SK-N-SH (cell line): Measurements from ENCODE around the gene ZCCHC7. TPM values are rescaled to one million over a fixed set of nuclear protein-coding genes. Genes with fewer than 3 reads are reported as not detected.

Experiments used
- CTCF ChIA-PET: fragments of 300-600, 350-600 bp; formaldehyde crosslinking; extraction: SDS; loops from one replicate; lab custom pipeline; 2021; lab: Yijun Ruan, JAX
- POLR2A ChIA-PET: fragments of 350-600 bp; sonication (Branson Sonifier 250); formaldehyde crosslinking; extraction: SDS; loops from one replicate; lab custom pipeline; 2020; ENCODE audit warnings: antibody characterized with exemption, inconsistent platforms; lab: Yijun Ruan, JAX
- DNase-seq: peaks from one replicate; pipeline ENCODE4 v3.0.0; 2012
- H2AFZ ChIP-seq: fragments of 200-600 bp; sonication (generic); 2 replicates; pipeline ENCODE4 v1.8.1; 2016; ENCODE audit warnings: antibody characterized with exemption, mild to moderate bottlenecking, low read depth
- H3F3A ChIP-seq: fragments of 200-600 bp; sonication (generic); replicated peaks from 2 replicates; pipeline ENCODE3; 2016; ENCODE audit warnings: antibody characterized with exemption, mild to moderate bottlenecking; ENCODE audit not compliant: insufficient read depth
- H3K27ac ChIP-seq, 2 experiments: fragments of 200-500 bp in 1 of 2; fragments of 200-600 bp in 1 of 2; sonication (Bioruptor generic) in 1 of 2; sonication (generic), shearing (Covaris generic) in 1 of 2; 2 replicates each; pipeline versions ENCODE4 v1.5.1 to v1.6.1; 2014 to 2016; ENCODE audit warnings: low read depth in 2 of 2, inconsistent platforms in 1 of 2, low read length in 1 of 2, mild to moderate bottlenecking in 1 of 2, mixed read lengths in 1 of 2
- H3K27me3 ChIP-seq: fragments of 200-600 bp; sonication (generic), shearing (Covaris generic); 2 replicates; pipeline ENCODE4 v1.6.1; 2016; ENCODE audit warnings: mixed run types; ENCODE audit not compliant: insufficient read depth
- H3K36me3 ChIP-seq, 2 experiments: fragments of 200-500 bp in 1 of 2; fragments of 200-600 bp in 1 of 2; sonication (Bioruptor generic) in 1 of 2; sonication (generic) in 1 of 2; replicated peaks in 1 of 2; 2 replicates each; pipeline versions ENCODE3 to v1.5.1; 2014 to 2016; ENCODE audit warnings: low read length in 1 of 2, mild to moderate bottlenecking in 1 of 2; ENCODE audit not compliant: insufficient read depth in 2 of 2, control insufficient read depth in 1 of 2
- H3K4me1 ChIP-seq, 2 experiments: fragments of 200-500 bp in 1 of 2; fragments of 200-600 bp in 1 of 2; sonication (Bioruptor generic) in 1 of 2; sonication (generic), shearing (Covaris generic) in 1 of 2; 2 replicates each; pipeline versions ENCODE4 v1.5.1 to v1.6.1; 2014 to 2016; ENCODE audit warnings: low read depth in 1 of 2, low read length in 1 of 2, mixed run types in 1 of 2; ENCODE audit not compliant: insufficient read depth in 2 of 2, control insufficient read depth in 1 of 2
- H3K4me2 ChIP-seq: fragments of 200-600 bp; sonication (generic), shearing (Covaris generic); 2 replicates; pipeline ENCODE4 v1.6.1; 2017; ENCODE audit warnings: mixed run types
- H3K4me3 ChIP-seq, 2 experiments: fragments of 200-500 bp in 1 of 2; fragments of 200-600 bp in 1 of 2; sonication (Bioruptor generic) in 1 of 2; sonication (generic), shearing (Covaris generic) in 1 of 2; 2 replicates each; pipeline versions ENCODE4 v1.5.1 to v1.8.1; 2014 to 2016; ENCODE audit warnings: low read depth in 2 of 2, inconsistent platforms in 1 of 2, low read length in 1 of 2, mild to moderate bottlenecking in 1 of 2, mixed read lengths in 1 of 2, moderate library complexity in 1 of 2
- H3K79me2 ChIP-seq: fragments of 200-600 bp; sonication (generic); 2 replicates; pipeline ENCODE4 v1.8.1; 2017; ENCODE audit warnings: mild to moderate bottlenecking; ENCODE audit not compliant: insufficient read depth
- H3K9ac ChIP-seq: fragments of 200-600 bp; sonication (generic); 2 replicates; pipeline ENCODE4 v1.6.1; 2017; ENCODE audit warnings: mixed run types
- H3K9me2 ChIP-seq: fragments of 200-600 bp; sonication (generic); 2 replicates; pipeline ENCODE4 v1.6.1; 2017; ENCODE audit warnings: mixed run types
- H3K9me3 ChIP-seq: fragments of 200-600 bp; sonication (generic); 2 replicates; pipeline ENCODE4 v1.6.1; 2017; ENCODE audit warnings: mixed run types, mild to moderate bottlenecking, moderate library complexity
- H4K20me1 ChIP-seq: fragments of 200-600 bp; sonication (generic); 2 replicates; pipeline ENCODE4 v1.6.1; 2017; ENCODE audit warnings: mild to moderate bottlenecking, mixed run types; ENCODE audit not compliant: insufficient read depth
- CHD2 ChIP-seq: fragments of 150-350 bp; IDR thresholded peaks from 2 replicates; pipeline ENCODE4 v1.6.1; 2018; ENCODE audit warnings: low read length; ENCODE audit not compliant: partially characterized antibody
- ELF1 ChIP-seq: IDR thresholded peaks from 2 replicates; pipeline ENCODE4 v1.4.0; 2012
- GATA2 ChIP-seq: sonication (generic); formaldehyde crosslinking; IDR thresholded peaks from 2 replicates; pipeline ENCODE4 v1.5.0; 2020; ENCODE audit warnings: mild to moderate bottlenecking, missing genetic modification reagents
- JUND ChIP-seq: IDR thresholded peaks from 2 replicates; pipeline ENCODE4 v1.4.0; 2012
- MEF2A ChIP-seq: IDR thresholded peaks from 2 replicates; pipeline ENCODE4 v1.4.0; 2012; ENCODE audit warnings: low read depth, borderline replicate concordance
- NRF1 ChIP-seq: IDR thresholded peaks from 2 replicates; pipeline ENCODE4 v1.6.1; 2012; ENCODE audit warnings: low read depth, mild to moderate bottlenecking, low read length
- RAD21 ChIP-seq: IDR thresholded peaks from 2 replicates; pipeline ENCODE4 v1.6.1; 2012; ENCODE audit warnings: mild to moderate bottlenecking, low read length
- RCOR1 ChIP-seq: fragments of 150-350 bp; IDR thresholded peaks from 2 replicates; pipeline ENCODE4 v1.6.1; 2017; ENCODE audit warnings: antibody characterized with exemption, low read length
- RFX5 ChIP-seq: IDR thresholded peaks from 2 replicates; pipeline ENCODE4 v1.6.1; 2012; ENCODE audit warnings: mild to moderate bottlenecking, improper control_type of control experiment, low read length
- RXRA ChIP-seq: IDR thresholded peaks from 2 replicates; pipeline ENCODE4 v1.4.0; 2012; ENCODE audit warnings: low read depth, mild to moderate bottlenecking, borderline replicate concordance
- SIN3A ChIP-seq: IDR thresholded peaks from 2 replicates; pipeline ENCODE4 v1.6.1; 2012; ENCODE audit warnings: low read depth, mild to moderate bottlenecking, low read length, moderate library complexity, borderline replicate concordance
- SMC3 ChIP-seq: IDR thresholded peaks from 2 replicates; pipeline ENCODE4 v1.6.1; 2012; ENCODE audit warnings: low read depth, low read length, improper control_type of control experiment
- USF2 ChIP-seq: fragments of 150-350 bp; IDR thresholded peaks from 2 replicates; pipeline ENCODE4 v1.6.1; 2017; ENCODE audit warnings: antibody characterized with exemption, low read length, low read depth, borderline replicate concordance
- WGBS: methylation state at CpG from one replicate; pipeline ENCODE4 v1.1.6; 2017; ENCODE audit warnings: low lambda C conversion rate; 5-methylcytosine and 5-hydroxymethylcytosine counted together
- polyA plus RNA-seq, 3 experiments: library from polyadenylated mRNA; depleted of rRNA; stranded (reverse); fragments of >200 nt; gene quantifications; 2 replicates each; pipeline ENCODE4 v1.2.3, GENCODE V29; 2012
- TF ChIP-seq, protein P1 (sequence below): IDR thresholded peaks from 2 replicates; pipeline ENCODE4 v1.6.1; 2012; ENCODE audit warnings: mild to moderate bottlenecking, low read depth, low read length, moderate library complexity
- TF ChIP-seq, protein P2 (sequence below): IDR thresholded peaks from 2 replicates; pipeline ENCODE4 v1.4.0; 2012; ENCODE audit warnings: low read depth, borderline replicate concordance
- TF ChIP-seq, protein P3 (sequence below): fragments of 200-600 bp; sonication (generic); IDR thresholded peaks from 2 replicates; pipeline ENCODE4 v1.6.1; 2017; ENCODE audit warnings: antibody characterized with exemption, mild to moderate bottlenecking, moderate library complexity
- TF ChIP-seq, protein P4 (sequence below): IDR thresholded peaks from 2 replicates; pipeline ENCODE4 v1.4.0; 2012; ENCODE audit warnings: low read depth

Gene ZCCHC7
- polyA plus RNA-seq, 1 of the 3 experiments (the other 2 are of a cell fraction): 12.6 TPM

DNA sequence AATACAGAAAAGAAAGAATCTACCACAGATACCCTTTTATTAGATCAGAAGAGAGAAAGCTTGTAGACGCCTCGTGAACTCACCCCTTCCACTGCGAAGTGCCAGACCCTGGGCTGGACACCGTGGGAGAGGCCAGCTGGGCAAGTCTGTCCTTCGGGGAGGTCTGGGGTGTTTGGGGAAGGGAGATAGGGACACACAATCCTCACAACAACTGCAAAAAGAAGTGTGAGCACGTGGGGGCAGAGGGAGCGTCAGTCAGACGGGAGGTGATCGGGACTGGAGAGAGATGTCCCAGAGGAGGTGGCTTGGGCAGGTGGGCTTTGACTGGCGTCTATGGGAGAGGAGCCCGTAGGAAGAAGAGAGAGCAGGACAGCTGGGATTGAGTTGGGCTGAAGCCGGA, 274.9 kb downstream of the ZCCHC7 start:
- DNase-seq: no peak
- H3K4me3 ChIP-seq: no peak overlapping the region
- H3K79me2 ChIP-seq: no peaks in the 10 kb centered on the region
- H3K9ac ChIP-seq: no peak overlapping the region
- TF ChIP-seq, protein P1, sequence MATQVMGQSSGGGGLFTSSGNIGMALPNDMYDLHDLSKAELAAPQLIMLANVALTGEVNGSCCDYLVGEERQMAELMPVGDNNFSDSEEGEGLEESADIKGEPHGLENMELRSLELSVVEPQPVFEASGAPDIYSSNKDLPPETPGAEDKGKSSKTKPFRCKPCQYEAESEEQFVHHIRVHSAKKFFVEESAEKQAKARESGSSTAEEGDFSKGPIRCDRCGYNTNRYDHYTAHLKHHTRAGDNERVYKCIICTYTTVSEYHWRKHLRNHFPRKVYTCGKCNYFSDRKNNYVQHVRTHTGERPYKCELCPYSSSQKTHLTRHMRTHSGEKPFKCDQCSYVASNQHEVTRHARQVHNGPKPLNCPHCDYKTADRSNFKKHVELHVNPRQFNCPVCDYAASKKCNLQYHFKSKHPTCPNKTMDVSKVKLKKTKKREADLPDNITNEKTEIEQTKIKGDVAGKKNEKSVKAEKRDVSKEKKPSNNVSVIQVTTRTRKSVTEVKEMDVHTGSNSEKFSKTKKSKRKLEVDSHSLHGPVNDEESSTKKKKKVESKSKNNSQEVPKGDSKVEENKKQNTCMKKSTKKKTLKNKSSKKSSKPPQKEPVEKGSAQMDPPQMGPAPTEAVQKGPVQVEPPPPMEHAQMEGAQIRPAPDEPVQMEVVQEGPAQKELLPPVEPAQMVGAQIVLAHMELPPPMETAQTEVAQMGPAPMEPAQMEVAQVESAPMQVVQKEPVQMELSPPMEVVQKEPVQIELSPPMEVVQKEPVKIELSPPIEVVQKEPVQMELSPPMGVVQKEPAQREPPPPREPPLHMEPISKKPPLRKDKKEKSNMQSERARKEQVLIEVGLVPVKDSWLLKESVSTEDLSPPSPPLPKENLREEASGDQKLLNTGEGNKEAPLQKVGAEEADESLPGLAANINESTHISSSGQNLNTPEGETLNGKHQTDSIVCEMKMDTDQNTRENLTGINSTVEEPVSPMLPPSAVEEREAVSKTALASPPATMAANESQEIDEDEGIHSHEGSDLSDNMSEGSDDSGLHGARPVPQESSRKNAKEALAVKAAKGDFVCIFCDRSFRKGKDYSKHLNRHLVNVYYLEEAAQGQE: no peak
- no peak for TF ChIP-seq SMC3
- TF ChIP-seq MEF2A: no peak
- no peak for TF ChIP-seq RCOR1
- TF ChIP-seq JUND: no peak
- TF ChIP-seq, protein P2, sequence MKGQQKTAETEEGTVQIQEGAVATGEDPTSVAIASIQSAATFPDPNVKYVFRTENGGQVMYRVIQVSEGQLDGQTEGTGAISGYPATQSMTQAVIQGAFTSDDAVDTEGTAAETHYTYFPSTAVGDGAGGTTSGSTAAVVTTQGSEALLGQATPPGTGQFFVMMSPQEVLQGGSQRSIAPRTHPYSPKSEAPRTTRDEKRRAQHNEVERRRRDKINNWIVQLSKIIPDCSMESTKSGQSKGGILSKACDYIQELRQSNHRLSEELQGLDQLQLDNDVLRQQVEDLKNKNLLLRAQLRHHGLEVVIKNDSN: no peak
- TF ChIP-seq GATA2 (CRISPR knock-in tag): no peak
- TF ChIP-seq, protein P3, sequence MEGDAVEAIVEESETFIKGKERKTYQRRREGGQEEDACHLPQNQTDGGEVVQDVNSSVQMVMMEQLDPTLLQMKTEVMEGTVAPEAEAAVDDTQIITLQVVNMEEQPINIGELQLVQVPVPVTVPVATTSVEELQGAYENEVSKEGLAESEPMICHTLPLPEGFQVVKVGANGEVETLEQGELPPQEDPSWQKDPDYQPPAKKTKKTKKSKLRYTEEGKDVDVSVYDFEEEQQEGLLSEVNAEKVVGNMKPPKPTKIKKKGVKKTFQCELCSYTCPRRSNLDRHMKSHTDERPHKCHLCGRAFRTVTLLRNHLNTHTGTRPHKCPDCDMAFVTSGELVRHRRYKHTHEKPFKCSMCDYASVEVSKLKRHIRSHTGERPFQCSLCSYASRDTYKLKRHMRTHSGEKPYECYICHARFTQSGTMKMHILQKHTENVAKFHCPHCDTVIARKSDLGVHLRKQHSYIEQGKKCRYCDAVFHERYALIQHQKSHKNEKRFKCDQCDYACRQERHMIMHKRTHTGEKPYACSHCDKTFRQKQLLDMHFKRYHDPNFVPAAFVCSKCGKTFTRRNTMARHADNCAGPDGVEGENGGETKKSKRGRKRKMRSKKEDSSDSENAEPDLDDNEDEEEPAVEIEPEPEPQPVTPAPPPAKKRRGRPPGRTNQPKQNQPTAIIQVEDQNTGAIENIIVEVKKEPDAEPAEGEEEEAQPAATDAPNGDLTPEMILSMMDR: no peak
- TF ChIP-seq, protein P4, sequence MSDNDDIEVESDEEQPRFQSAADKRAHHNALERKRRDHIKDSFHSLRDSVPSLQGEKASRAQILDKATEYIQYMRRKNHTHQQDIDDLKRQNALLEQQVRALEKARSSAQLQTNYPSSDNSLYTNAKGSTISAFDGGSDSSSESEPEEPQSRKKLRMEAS: no peak
- TF ChIP-seq RAD21: no peak
- TF ChIP-seq SIN3A: no peak
- no peak for TF ChIP-seq USF2
- no peak for TF ChIP-seq RFX5
- TF ChIP-seq RXRA: no peak
- TF ChIP-seq ELF1: no peak
- no peak for TF ChIP-seq CHD2
- no peak for TF ChIP-seq NRF1
- TF ChIP-seq, all 33 proteins: peak for 0
- H3K4me2 ChIP-seq: no peak overlapping the region
- no peaks in the 10 kb centered on the region for H3K9me2 ChIP-seq
- ChIA-PET CTCF (interaction anchor here (3.2 kb wide), 1 partner anchor 20 kb away, joined by 9 read pairs; no protein-coding TSS in a partner anchor), POLR2A (no interaction called here)
- no peaks in the 10 kb centered on the region for H4K20me1 ChIP-seq
- no peak overlapping the region for H2AFZ ChIP-seq
- H3K27ac ChIP-seq: no peak overlapping the region
- H3K4me1 ChIP-seq: no peaks in the 10 kb centered on the region
- no peaks in the 10 kb centered on the region for H3F3A ChIP-seq
- no peaks in the 10 kb centered on the region for H3K27me3 ChIP-seq
- no peaks in the 10 kb centered on the region for H3K36me3 ChIP-seq
- no peaks in the 10 kb centered on the region for H3K9me3 ChIP-seq
- 65% methylated on average over 12 of the region's 12 CpGs for WGBS
